Activated CD8-positive, alpha-beta T cell treated with anti-CD3 and anti-CD28 coated beads for 36 hours (primary cell): ENCODE measurements around the gene SEC22B. TPM values are rescaled to one million over a fixed set of nuclear protein-coding genes. Genes with fewer than 3 reads are reported as not detected.
A peak's percentile ranks its signal among the peaks of the same experiment; 100 is the strongest.
"Not testable (repeated sequence)": the region's sequence is repeated elsewhere in the genome, so short reads cannot be mapped to it uniquely, and the experiment has no call there.

Experiments used
- ATAC-seq: fragments of 200-7000 bp; cut with Tn5 transposase; one replicate; pipeline ENCODE4 v1.10.0; 2021; ENCODE audit warnings: mild to moderate bottlenecking, moderate library complexity
- CTCF ChIA-PET: fragments of 350-600 bp; sonication (Branson Sonifier 250); formaldehyde crosslinking; loops from one replicate; lab custom pipeline; 2021; ENCODE audit warnings: antibody characterized with exemption; lab: Charles Lee
- POLR2A ChIA-PET: fragments of 350-600 bp; sonication (Branson Sonifier 250); formaldehyde crosslinking; loops from one replicate; lab custom pipeline; 2021; ENCODE audit warnings: antibody characterized with exemption; lab: Charles Lee
- DNase-seq: peaks from one replicate; pipeline ENCODE4 v3.0.0-alpha.2; 2020
- H3K27ac Mint-ChIP-seq: one replicate; pipeline ENCODE4 v1.8.0; 2021; ENCODE audit warnings: mild to moderate bottlenecking, mixed read lengths
- H3K27me3 Mint-ChIP-seq: one replicate; pipeline ENCODE4 v1.8.0; 2021; ENCODE audit warnings: mixed read lengths
- H3K36me3 Mint-ChIP-seq: one replicate; pipeline ENCODE4 v1.8.0; 2021; ENCODE audit warnings: low read depth, mixed read lengths
- H3K4me1 Mint-ChIP-seq: one replicate; pipeline ENCODE4 v1.8.0; 2021; ENCODE audit warnings: low read depth, mixed read lengths
- H3K4me3 Mint-ChIP-seq: one replicate; pipeline ENCODE4 v1.8.0; 2021; ENCODE audit warnings: mild to moderate bottlenecking, moderate library complexity, mixed read lengths
- H3K9me3 Mint-ChIP-seq: one replicate; pipeline ENCODE4 v1.8.0; 2021; ENCODE audit warnings: mixed read lengths
- CTCF ChIP-seq: fragments of 200-600 bp; IDR thresholded peaks from one replicate; pipeline ENCODE4 v1.8.0; 2022; ENCODE audit warnings: antibody characterized with exemption, mild to moderate bottlenecking
- intact Hi-C: fragments of 100-400 bp; cut with micrococcal nuclease; formaldehyde crosslinking; loops from one replicate; pipeline ENCODE4 v1.10.0; 2022
- total RNA-seq, 2 experiments: library from RNA; stranded (reverse); gene quantifications; one replicate each; pipeline ENCODE4 v1.2.3, GENCODE V29; 2021

The SEC22B gene
- total RNA-seq, 2 experiments from 2014 or later = 17.3 to 18.8 TPM

DNA sequence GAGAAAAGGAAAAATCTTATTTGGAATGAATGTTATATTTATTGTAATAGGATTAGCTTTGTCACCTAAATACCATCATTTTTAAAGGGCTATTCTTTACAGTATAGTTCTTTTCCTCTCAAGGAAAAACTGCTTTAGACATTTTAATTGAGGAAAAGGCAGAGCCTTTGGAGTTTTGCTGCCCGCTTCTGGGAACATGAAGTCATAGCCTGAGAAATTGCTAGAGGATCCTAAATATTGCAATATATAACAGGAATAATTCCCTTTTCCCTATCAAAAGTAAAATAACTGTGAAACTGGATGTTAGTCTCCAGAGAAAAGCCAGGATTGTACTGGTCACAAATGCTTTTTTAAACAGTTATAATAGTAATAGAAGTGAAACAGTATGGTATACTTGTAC, 30.5 kb downstream of the SEC22B start:
- H3K27me3 Mint-ChIP-seq, intact Hi-C loops, H3K27ac Mint-ChIP-seq, POLR2A ChIA-PET, CTCF ChIA-PET, H3K9me3 Mint-ChIP-seq, H3K36me3 Mint-ChIP-seq, DNase-seq, ATAC-seq, H3K4me3 Mint-ChIP-seq: not testable (repeated sequence)
- H3K4me1 Mint-ChIP-seq = peaks cover 16% of the 10 kb centered on the region
- peak; percentile 59 for TF ChIP-seq CTCF

DNA sequence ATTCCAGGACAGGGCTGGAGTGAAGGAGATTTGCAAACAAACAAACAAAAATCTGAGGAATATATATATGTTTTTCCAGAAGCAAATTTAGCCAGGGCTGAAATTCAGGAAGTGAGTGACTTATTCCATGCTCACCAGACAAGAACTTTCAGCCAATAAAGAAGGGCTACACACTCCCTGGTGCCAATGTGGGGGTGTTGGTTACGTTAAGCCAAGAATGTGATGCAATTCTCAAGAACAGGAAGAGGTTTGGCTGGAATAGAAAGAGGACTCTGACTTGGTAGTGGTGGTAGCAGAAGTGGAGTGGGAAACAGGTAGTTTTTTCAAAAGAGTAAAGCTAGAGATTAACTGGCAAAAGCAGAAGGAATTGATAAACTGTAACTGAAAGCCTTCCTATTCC, 31.7 kb downstream of the SEC22B start:
- peaks cover 16% of the 10 kb centered on the region for H3K4me1 Mint-ChIP-seq
- intact Hi-C loops, H3K27me3 Mint-ChIP-seq, DNase-seq, H3K4me3 Mint-ChIP-seq, ATAC-seq, H3K9me3 Mint-ChIP-seq, POLR2A ChIA-PET, H3K36me3 Mint-ChIP-seq, H3K27ac Mint-ChIP-seq: not testable (repeated sequence)
- CTCF ChIA-PET = interaction anchor here (1.2 kb wide), 1 partner anchor 196 kb away, joined by 3 read pairs; no protein-coding TSS in a partner anchor

- intact Hi-C loops, H3K36me3 Mint-ChIP-seq, ATAC-seq, POLR2A ChIA-PET, H3K4me3 Mint-ChIP-seq, H3K27ac Mint-ChIP-seq, H3K27me3 Mint-ChIP-seq, H3K9me3 Mint-ChIP-seq: not testable (repeated sequence)
- CTCF ChIA-PET = interaction anchor here (1.2 kb wide), 1 partner anchor 196 kb away, joined by 3 read pairs; no protein-coding TSS in a partner anchor
- DNase-seq = peak; percentile 29
- peaks cover 16% of the 10 kb centered on the region for H3K4me1 Mint-ChIP-seq
Observed at GRCh38 chr1:120144169-120144568, 32.2 kb downstream of the SEC22B start.

DNA sequence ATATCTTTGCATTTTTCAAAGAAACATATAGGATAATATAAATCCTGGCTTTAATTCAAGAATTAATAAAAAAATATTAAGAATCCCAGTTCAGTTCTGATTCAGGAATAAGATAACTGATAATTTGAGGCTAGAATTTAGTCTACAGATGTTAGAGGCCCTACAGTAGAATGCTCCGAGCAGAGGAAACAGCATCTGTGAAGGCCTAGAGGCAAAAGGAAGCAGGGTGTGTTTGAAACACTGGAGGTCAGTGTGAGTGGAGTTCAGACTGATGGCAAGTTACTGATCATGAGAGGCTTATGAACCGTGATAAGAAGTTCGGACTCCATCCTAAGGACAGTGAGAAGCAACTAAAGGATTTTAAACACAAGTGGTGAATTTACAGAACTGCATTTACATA, 33.0 kb downstream of the SEC22B start:
- CTCF ChIA-PET, H3K36me3 Mint-ChIP-seq, H3K4me3 Mint-ChIP-seq, H3K27me3 Mint-ChIP-seq, H3K27ac Mint-ChIP-seq, POLR2A ChIA-PET, H3K9me3 Mint-ChIP-seq, intact Hi-C loops, ATAC-seq: not testable (repeated sequence)
- peaks cover 16% of the 10 kb centered on the region for H3K4me1 Mint-ChIP-seq
- peak; percentile 7 for DNase-seq

- H3K27me3 Mint-ChIP-seq, POLR2A ChIA-PET, H3K36me3 Mint-ChIP-seq, H3K9me3 Mint-ChIP-seq, intact Hi-C loops, CTCF ChIA-PET, H3K27ac Mint-ChIP-seq: not testable (repeated sequence)
- H3K4me1 Mint-ChIP-seq = peaks cover 16% of the 10 kb centered on the region
- peak overlapping the region; percentile 10 for H3K4me3 Mint-ChIP-seq
- DNase-seq (peak; percentile 85), ATAC-seq (peak; percentile 92)
Observed at GRCh38 chr1:120142512-120143263, 33.6 kb downstream of the SEC22B start.

- POLR2A ChIA-PET, H3K27me3 Mint-ChIP-seq, intact Hi-C loops, CTCF ChIA-PET, H3K36me3 Mint-ChIP-seq, DNase-seq, H3K9me3 Mint-ChIP-seq, H3K27ac Mint-ChIP-seq: not testable (repeated sequence)
- Mint-ChIP-seq H3K4me3 (peak overlapping the region; percentile 10), H3K4me1 (peaks cover 16% of the 10 kb centered on the region)
- peak; percentile 37 for ATAC-seq
Observed at GRCh38 chr1:120141865-120142264, 34.5 kb downstream of the SEC22B start.

- H3K27ac Mint-ChIP-seq, POLR2A ChIA-PET, H3K27me3 Mint-ChIP-seq, H3K9me3 Mint-ChIP-seq, intact Hi-C loops, H3K4me3 Mint-ChIP-seq, CTCF ChIA-PET, DNase-seq, H3K36me3 Mint-ChIP-seq: not testable (repeated sequence)
- peak; percentile 40 for ATAC-seq
- H3K4me1 Mint-ChIP-seq = peaks cover 16% of the 10 kb centered on the region
Observed at GRCh38 chr1:120140656-120141265, 35.6 kb downstream of the SEC22B start.

GRCh38 chr1:120136086-120136485, 40.2 kb downstream of the SEC22B start:
- H3K9me3 Mint-ChIP-seq, H3K4me1 Mint-ChIP-seq, H3K27me3 Mint-ChIP-seq, intact Hi-C loops, POLR2A ChIA-PET, H3K4me3 Mint-ChIP-seq, ATAC-seq, DNase-seq, H3K27ac Mint-ChIP-seq, H3K36me3 Mint-ChIP-seq, CTCF ChIA-PET: not testable (repeated sequence)

DNA sequence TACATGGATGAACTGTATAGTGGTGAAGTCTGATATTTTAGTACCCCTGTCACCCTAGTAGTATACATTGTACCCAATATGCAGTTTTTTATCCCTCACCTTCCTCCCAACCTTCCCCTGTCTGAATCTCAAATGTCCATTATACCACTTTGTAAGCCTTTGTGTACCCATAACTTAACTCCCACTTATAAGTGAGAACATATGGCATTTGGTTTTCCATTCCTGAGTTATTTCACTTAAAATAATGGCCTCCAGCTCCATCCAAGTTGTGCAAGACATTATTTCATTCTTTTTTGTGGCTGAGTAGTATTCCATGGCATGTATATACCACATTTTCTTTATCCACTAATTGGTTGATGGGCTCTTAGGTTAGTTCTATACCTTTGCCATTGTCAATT, 42.4 kb downstream of the SEC22B start:
- H3K36me3 Mint-ChIP-seq, H3K27ac Mint-ChIP-seq, POLR2A ChIA-PET, CTCF ChIA-PET, intact Hi-C loops, ATAC-seq, H3K4me1 Mint-ChIP-seq, H3K9me3 Mint-ChIP-seq, DNase-seq, H3K4me3 Mint-ChIP-seq, H3K27me3 Mint-ChIP-seq: not testable (repeated sequence)
